Measurements from ENCODE around the gene CCSER1.

DNA sequence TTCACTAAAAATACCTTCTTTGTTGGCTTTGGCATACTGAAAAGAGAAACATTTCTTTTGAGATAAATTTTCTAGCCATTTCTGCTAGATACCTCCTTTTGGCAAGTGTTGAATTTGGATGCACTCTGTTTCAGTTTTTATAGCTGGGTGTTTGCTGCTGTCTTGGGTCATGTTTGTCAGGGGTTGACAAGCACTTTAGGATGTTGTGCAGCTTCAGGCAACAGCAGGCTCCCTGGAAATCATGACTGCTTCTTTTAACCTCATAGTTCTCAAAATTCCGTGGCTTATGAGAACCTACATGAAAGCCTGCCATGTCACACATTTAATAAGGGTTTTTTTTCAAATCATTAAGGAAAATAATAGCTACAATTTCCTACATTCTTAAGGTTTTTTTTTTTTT, 36.7 kb downstream of the CCSER1 start:
- TF ChIP-seq, protein P1, sequence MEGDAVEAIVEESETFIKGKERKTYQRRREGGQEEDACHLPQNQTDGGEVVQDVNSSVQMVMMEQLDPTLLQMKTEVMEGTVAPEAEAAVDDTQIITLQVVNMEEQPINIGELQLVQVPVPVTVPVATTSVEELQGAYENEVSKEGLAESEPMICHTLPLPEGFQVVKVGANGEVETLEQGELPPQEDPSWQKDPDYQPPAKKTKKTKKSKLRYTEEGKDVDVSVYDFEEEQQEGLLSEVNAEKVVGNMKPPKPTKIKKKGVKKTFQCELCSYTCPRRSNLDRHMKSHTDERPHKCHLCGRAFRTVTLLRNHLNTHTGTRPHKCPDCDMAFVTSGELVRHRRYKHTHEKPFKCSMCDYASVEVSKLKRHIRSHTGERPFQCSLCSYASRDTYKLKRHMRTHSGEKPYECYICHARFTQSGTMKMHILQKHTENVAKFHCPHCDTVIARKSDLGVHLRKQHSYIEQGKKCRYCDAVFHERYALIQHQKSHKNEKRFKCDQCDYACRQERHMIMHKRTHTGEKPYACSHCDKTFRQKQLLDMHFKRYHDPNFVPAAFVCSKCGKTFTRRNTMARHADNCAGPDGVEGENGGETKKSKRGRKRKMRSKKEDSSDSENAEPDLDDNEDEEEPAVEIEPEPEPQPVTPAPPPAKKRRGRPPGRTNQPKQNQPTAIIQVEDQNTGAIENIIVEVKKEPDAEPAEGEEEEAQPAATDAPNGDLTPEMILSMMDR (IDR thresholded peaks at IDR 0.05): no peak
- TF ChIP-seq EZH2 (IDR thresholded peaks at IDR 0.05; ENCODE audit: borderline replicate concordance, insufficient read depth, low read depth, low read length, poor library complexity, severe bottlenecking): no peak

All from B cell (primary cell).